Measurements from ENCODE around the gene EPB41L4A.
"Not testable (repeated sequence)": the region's sequence is repeated elsewhere in the genome, so short reads cannot be mapped to it uniquely, and the experiment has no call there.

EPB41L4A gene

GRCh38 chr5:112443932-112444331, 24.9 kb upstream of the EPB41L4A start:
- H2BK120ac ChIP-seq (ENCODE audit: low read depth, low read length); H2BK5ac ChIP-seq (ENCODE audit: low read length); H3K9ac ChIP-seq (ENCODE audit: low read length); H4K8ac ChIP-seq (ENCODE audit: low read depth, low read length); H3K23ac ChIP-seq (ENCODE audit: low read length); H3K79me1 ChIP-seq (ENCODE audit: low read length); DNase-seq; H2BK15ac ChIP-seq (replicated peaks; ENCODE audit: low read depth); H3K4me1 ChIP-seq (ENCODE audit: control insufficient read depth, low read depth, low read length); H3K56ac ChIP-seq (ENCODE audit: low read length); H3K18ac ChIP-seq (ENCODE audit: low read length); H3K36me3 ChIP-seq (ENCODE audit: control insufficient read depth, insufficient read depth, low read length); H2AK5ac ChIP-seq (ENCODE audit: low read length); H3K27ac ChIP-seq (ENCODE audit: low read depth, low read length); H3K4me3 ChIP-seq (ENCODE audit: low read length); H3K4ac ChIP-seq (ENCODE audit: low read depth, low read length); H3K27me3 ChIP-seq (ENCODE audit: insufficient read depth, low read length, poor library complexity); H4K5ac ChIP-seq (ENCODE audit: low read length); H3K79me2 ChIP-seq (ENCODE audit: control insufficient read depth, insufficient read depth, low read length); H3K4me2 ChIP-seq (ENCODE audit: low read length): not testable (repeated sequence)
- WGBS (ENCODE audit: extremely low coverage, insufficient coverage, low lambda C conversion rate) = no CpG with 5 or more reads among the region's 12 CpGs

GRCh38 chr5:112440031-112440430, 21.0 kb upstream of the EPB41L4A start:
- no peaks in the 10 kb centered on the region for H3K79me2 ChIP-seq (ENCODE audit: control insufficient read depth, insufficient read depth, low read length)
- H2BK5ac ChIP-seq (ENCODE audit: low read length) = no peak overlapping the region
- no peaks in the 10 kb centered on the region for H3K79me1 ChIP-seq (ENCODE audit: low read length)
- no peak overlapping the region for H3K4ac ChIP-seq (ENCODE audit: low read depth, low read length)
- no peak overlapping the region for H3K56ac ChIP-seq (ENCODE audit: low read length)
- H2BK15ac ChIP-seq (replicated peaks; ENCODE audit: low read depth) = no peak overlapping the region
- no peak overlapping the region for H3K4me3 ChIP-seq (ENCODE audit: low read length)
- H3K23ac ChIP-seq (ENCODE audit: low read length) = no peak overlapping the region
- no peak overlapping the region for H4K8ac ChIP-seq (ENCODE audit: low read depth, low read length)
- H3K4me2 ChIP-seq (ENCODE audit: low read length) = no peak overlapping the region
- H2AK5ac ChIP-seq (ENCODE audit: low read length) = no peak overlapping the region
- H4K5ac ChIP-seq (ENCODE audit: low read length) = no peak overlapping the region
- H3K18ac ChIP-seq (ENCODE audit: low read length) = no peak overlapping the region
- H3K4me1 ChIP-seq (ENCODE audit: control insufficient read depth, low read depth, low read length) = no peaks in the 10 kb centered on the region
- no peak overlapping the region for H3K27ac ChIP-seq (ENCODE audit: low read depth, low read length)
- WGBS (ENCODE audit: extremely low coverage, insufficient coverage, low lambda C conversion rate) = no CpG with 5 or more reads among the region's 2 CpGs
- H3K27me3 ChIP-seq (ENCODE audit: insufficient read depth, low read length, poor library complexity) = no peaks in the 10 kb centered on the region
- no peak for DNase-seq
- H3K9ac ChIP-seq (ENCODE audit: low read length) = no peak overlapping the region
- H2BK120ac ChIP-seq (ENCODE audit: low read depth, low read length) = no peak overlapping the region
- no peaks in the 10 kb centered on the region for H3K36me3 ChIP-seq (ENCODE audit: control insufficient read depth, insufficient read depth, low read length)

- H3K56ac ChIP-seq (ENCODE audit: low read length) = no peak overlapping the region
- no peak overlapping the region for H4K5ac ChIP-seq (ENCODE audit: low read length)
- no peak overlapping the region for H2AK5ac ChIP-seq (ENCODE audit: low read length)
- no peak overlapping the region for H3K18ac ChIP-seq (ENCODE audit: low read length)
- no peaks in the 10 kb centered on the region for H3K36me3 ChIP-seq (ENCODE audit: control insufficient read depth, insufficient read depth, low read length)
- no peak overlapping the region for H3K9ac ChIP-seq (ENCODE audit: low read length)
- H2BK15ac ChIP-seq (replicated peaks; ENCODE audit: low read depth) = no peak overlapping the region
- no peaks in the 10 kb centered on the region for H3K79me2 ChIP-seq (ENCODE audit: control insufficient read depth, insufficient read depth, low read length)
- no peak overlapping the region for H2BK5ac ChIP-seq (ENCODE audit: low read length)
- no peak overlapping the region for H2BK120ac ChIP-seq (ENCODE audit: low read depth, low read length)
- H3K23ac ChIP-seq (ENCODE audit: low read length) = no peak overlapping the region
- H3K4ac ChIP-seq (ENCODE audit: low read depth, low read length) = no peak overlapping the region
- DNase-seq = no peak
- no peak overlapping the region for H4K8ac ChIP-seq (ENCODE audit: low read depth, low read length)
- no peaks in the 10 kb centered on the region for H3K27me3 ChIP-seq (ENCODE audit: insufficient read depth, low read length, poor library complexity)
- H3K4me2 ChIP-seq (ENCODE audit: low read length) = no peak overlapping the region
- no CpG with 5 or more reads among the region's 2 CpGs for WGBS (ENCODE audit: extremely low coverage, insufficient coverage, low lambda C conversion rate)
- no peaks in the 10 kb centered on the region for H3K4me1 ChIP-seq (ENCODE audit: control insufficient read depth, low read depth, low read length)
- H3K27ac ChIP-seq (ENCODE audit: low read depth, low read length) = no peak overlapping the region
- H3K4me3 ChIP-seq (ENCODE audit: low read length) = no peak overlapping the region
- no peaks in the 10 kb centered on the region for H3K79me1 ChIP-seq (ENCODE audit: low read length)
These were observed 17.1 kb upstream of the EPB41L4A start for GRCh38 chr5:112436144-112436543.

GRCh38 chr5:112434641-112435040, 15.6 kb upstream of the EPB41L4A start:
- no peak overlapping the region for H3K4me2 ChIP-seq (ENCODE audit: low read length)
- H3K4ac ChIP-seq (ENCODE audit: low read depth, low read length) = no peak overlapping the region
- DNase-seq = no peak
- no peak overlapping the region for H3K9ac ChIP-seq (ENCODE audit: low read length)
- H3K4me3 ChIP-seq (ENCODE audit: low read length) = no peak overlapping the region
- H4K8ac ChIP-seq (ENCODE audit: low read depth, low read length) = no peak overlapping the region
- no peaks in the 10 kb centered on the region for H3K4me1 ChIP-seq (ENCODE audit: control insufficient read depth, low read depth, low read length)
- no peak overlapping the region for H3K56ac ChIP-seq (ENCODE audit: low read length)
- WGBS (ENCODE audit: extremely low coverage, insufficient coverage, low lambda C conversion rate) = no CpG with 5 or more reads among the region's 1 CpG
- no peaks in the 10 kb centered on the region for H3K79me1 ChIP-seq (ENCODE audit: low read length)
- no peak overlapping the region for H3K18ac ChIP-seq (ENCODE audit: low read length)
- H3K79me2 ChIP-seq (ENCODE audit: control insufficient read depth, insufficient read depth, low read length) = no peaks in the 10 kb centered on the region
- no peak overlapping the region for H3K23ac ChIP-seq (ENCODE audit: low read length)
- no peak overlapping the region for H2AK5ac ChIP-seq (ENCODE audit: low read length)
- no peak overlapping the region for H2BK15ac ChIP-seq (replicated peaks; ENCODE audit: low read depth)
- H3K27ac ChIP-seq (ENCODE audit: low read depth, low read length) = no peak overlapping the region
- no peak overlapping the region for H4K5ac ChIP-seq (ENCODE audit: low read length)
- H2BK5ac ChIP-seq (ENCODE audit: low read length) = no peak overlapping the region
- no peak overlapping the region for H2BK120ac ChIP-seq (ENCODE audit: low read depth, low read length)
- no peaks in the 10 kb centered on the region for H3K27me3 ChIP-seq (ENCODE audit: insufficient read depth, low read length, poor library complexity)
- H3K36me3 ChIP-seq (ENCODE audit: control insufficient read depth, insufficient read depth, low read length) = no peaks in the 10 kb centered on the region

GRCh38 chr5:112426202-112426601, 7.1 kb upstream of the EPB41L4A start:
- not testable (repeated sequence) for H3K79me2 ChIP-seq (ENCODE audit: control insufficient read depth, insufficient read depth, low read length)

More at GRCh38 chr5:112426202-112426601, 7.1 kb upstream of the EPB41L4A start:
- H3K4me2 ChIP-seq (ENCODE audit: low read length); H2AK5ac ChIP-seq (ENCODE audit: low read length); H3K4me3 ChIP-seq (ENCODE audit: low read length); H2BK5ac ChIP-seq (ENCODE audit: low read length); H3K27me3 ChIP-seq (ENCODE audit: insufficient read depth, low read length, poor library complexity); H3K56ac ChIP-seq (ENCODE audit: low read length); H3K18ac ChIP-seq (ENCODE audit: low read length); H2BK15ac ChIP-seq (replicated peaks; ENCODE audit: low read depth); H2BK120ac ChIP-seq (ENCODE audit: low read depth, low read length); H3K4me1 ChIP-seq (ENCODE audit: control insufficient read depth, low read depth, low read length); H3K23ac ChIP-seq (ENCODE audit: low read length); H3K4ac ChIP-seq (ENCODE audit: low read depth, low read length); H3K9ac ChIP-seq (ENCODE audit: low read length); H4K5ac ChIP-seq (ENCODE audit: low read length); H3K79me1 ChIP-seq (ENCODE audit: low read length); H4K8ac ChIP-seq (ENCODE audit: low read depth, low read length); H3K36me3 ChIP-seq (ENCODE audit: control insufficient read depth, insufficient read depth, low read length); DNase-seq; H3K27ac ChIP-seq (ENCODE audit: low read depth, low read length): not testable (repeated sequence)
- WGBS (ENCODE audit: extremely low coverage, insufficient coverage, low lambda C conversion rate) = no CpG with 5 or more reads among the region's 3 CpGs

All from mesendoderm (in vitro differentiated cells).